Embryonic facial prominence (tissue), 1 donor: ENCODE results near the gene GRXCR2.
"Not testable (repeated sequence)": the region's sequence is repeated elsewhere in the genome, so short reads cannot be mapped to it uniquely, and the experiment has no call there.

Experiments used
- DNase-seq: peaks from one replicate; pipeline ENCODE4 v3.0.0-alpha.2; 2016; ENCODE audit errors: extremely low spot score

GRXCR2 gene, protein sequence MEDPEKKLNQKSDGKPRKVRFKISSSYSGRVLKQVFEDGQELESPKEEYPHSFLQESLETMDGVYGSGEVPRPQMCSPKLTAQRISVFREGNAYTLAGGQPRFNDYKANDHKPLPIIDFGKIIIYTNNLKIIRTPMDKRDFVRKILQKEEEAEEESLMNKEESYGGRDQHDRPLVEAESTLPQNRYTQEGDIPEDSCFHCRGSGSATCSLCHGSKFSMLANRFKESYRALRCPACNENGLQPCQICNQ

GRCh38 chr5:145872914-145873313, at the start of gene GRXCR2:
TSS of gene GRXCR2 (minus strand) at chr5:145873014. CDS start at chr5:145872968, 46 bp downstream.
- DNase-seq: no peak

DNA sequence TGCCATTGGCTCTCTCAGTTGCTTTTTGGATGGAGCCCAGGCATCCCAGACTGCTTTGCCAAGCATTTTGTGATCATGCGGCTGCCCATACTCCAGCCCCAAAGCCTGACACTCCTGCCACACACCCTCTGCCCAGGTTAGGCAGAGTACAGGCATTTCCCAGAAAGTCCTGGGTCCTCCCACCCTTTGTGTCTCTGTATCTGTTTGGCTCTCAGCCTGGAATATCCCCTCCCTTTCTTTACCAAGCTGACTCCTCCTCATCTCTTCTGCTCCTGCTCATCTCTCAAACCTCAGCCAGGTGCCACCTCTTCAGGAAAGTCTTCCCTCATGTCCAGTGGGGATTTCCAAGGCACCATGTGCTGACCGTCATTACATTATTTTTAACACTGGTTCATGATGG, 49.2 kb upstream of the GRXCR2 start:
- DNase-seq: no peak

DNA sequence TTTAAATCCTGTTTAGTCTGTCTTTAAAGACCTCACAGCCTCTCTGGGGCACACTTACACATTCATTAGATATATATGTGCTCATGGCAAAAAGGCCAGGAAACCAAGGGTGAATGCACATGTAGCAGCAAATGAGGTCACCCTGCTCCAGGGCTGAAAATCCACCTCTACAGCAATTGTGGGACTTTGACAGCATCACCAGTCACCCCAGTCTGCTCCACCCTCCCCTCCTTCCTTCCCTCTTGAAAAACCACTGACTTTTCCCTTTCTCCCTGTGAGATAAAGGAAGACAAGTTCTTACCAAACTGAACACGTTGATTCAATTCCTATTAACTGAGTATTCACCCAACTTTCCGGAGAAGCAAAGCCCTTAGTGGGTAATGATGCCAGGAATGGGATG, 48.4 kb upstream of the GRXCR2 start:
- DNase-seq: no peak

- no peak for DNase-seq
Measured at GRCh38 chr5:145920542-145921210, 47.9 kb upstream of the GRXCR2 start.

DNA sequence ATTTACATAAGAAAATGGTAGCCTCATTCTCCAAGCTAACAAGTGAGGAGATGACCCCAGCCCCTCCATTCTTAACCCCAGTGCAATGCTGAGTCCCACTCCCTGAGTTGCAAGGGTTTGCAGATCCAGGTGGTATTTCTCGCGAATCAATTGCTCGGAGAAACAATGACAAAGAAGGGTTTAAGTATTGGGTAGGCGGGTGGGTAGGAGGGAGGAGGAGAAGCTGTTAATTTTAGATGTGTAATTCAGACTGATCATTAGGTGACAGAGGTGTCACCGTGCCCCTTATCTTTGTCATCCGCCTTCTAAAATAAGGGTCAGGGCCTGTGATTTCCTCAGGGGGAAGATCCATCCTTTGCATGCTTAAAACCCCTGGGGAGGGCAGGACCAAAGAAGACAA, 46.6 kb upstream of the GRXCR2 start:
- DNase-seq: no peak

GRCh38 chr5:145918397-145918796, 45.6 kb upstream of the GRXCR2 start:
- DNase-seq: no peak

GRCh38 chr5:145917288-145917687, 44.5 kb upstream of the GRXCR2 start:
- no peak for DNase-seq

- no peak for DNase-seq
Measured at GRCh38 chr5:145915970-145916638, 43.3 kb upstream of the GRXCR2 start.

GRCh38 chr5:145913701-145914100, 40.9 kb upstream of the GRXCR2 start:
- DNase-seq: no peak

DNA sequence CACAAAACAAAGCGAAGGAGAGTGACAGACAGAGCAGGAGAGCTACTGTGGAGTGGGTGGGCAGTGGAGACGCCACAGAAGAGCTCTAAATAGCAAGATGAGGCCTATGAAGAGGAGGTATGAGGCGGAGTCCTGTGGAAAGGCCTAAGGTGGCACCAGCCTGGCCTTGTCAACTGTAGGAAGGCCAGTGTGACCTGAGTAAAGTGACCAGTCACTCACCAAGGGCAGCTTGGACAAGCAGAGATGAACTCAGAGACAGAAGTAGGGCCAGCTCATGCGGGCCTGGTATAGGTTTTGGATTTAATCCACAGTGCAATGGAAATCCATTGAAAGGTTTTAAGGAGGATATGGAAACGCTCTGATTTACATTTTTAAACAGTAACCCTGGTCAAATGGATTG, 39.8 kb upstream of the GRXCR2 start:
- DNase-seq: no peak

- no peak for DNase-seq
Measured at GRCh38 chr5:145912019-145912418, 39.2 kb upstream of the GRXCR2 start.

- no peak for DNase-seq
Measured at GRCh38 chr5:145911164-145911563, 38.4 kb upstream of the GRXCR2 start.

DNA sequence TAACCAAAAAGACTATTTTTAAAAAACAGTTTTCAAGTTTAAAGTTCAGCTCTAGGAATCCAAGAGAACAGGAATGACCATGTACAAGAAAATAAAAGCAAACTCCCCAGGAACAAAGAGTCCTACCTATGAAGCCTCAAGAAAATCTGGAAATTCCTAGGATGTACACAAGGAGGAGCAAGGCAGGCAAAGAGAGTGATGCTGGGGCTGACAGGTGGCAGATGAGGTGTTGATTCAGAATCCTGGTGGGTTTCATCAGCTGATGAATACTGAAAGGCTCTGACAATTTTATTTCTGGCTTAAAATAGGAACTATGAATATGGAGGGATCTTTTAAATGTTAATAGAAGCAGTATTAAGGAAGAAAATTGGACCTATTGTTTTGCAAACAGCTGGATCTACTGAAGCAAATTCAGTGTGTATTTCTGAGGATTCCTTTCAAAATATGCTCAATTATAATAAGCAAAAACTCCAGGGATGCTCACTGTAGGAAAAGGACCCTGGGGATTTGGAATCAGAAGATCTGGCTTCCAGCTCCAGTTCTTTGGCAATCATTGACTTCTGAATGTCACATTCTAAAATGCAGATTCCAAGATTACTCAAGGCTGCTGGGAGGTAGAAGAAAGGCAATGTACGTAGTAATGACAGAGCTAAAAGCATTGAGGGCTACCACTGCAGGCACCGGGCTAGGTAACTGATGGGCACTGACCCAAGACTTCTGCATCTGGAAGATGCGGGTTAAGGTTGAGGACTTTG, 35.6 kb upstream of the GRXCR2 start:
- DNase-seq: no peak

GRCh38 chr5:145906401-145906800, 33.6 kb upstream of the GRXCR2 start:
- DNase-seq: no peak

DNA sequence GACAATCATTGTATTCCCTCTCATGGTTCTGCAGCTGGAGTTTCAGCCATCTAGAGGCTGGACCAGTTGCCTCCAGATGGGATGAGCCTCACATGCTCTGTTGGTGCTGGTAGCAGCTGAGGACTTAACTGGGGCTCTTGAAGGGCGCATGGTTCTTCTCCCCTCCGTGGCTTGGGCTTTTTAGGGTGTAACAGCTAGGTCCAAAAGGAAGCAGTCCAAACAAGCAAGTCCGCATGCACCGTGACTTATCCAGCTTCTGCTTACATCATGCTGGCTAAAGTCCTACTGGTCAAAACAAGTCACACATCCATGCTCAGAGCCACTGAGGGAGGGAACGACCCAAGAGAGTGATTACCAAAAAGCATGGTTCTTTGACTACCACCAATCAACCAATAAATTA, 31.9 kb upstream of the GRXCR2 start:
- no peak for DNase-seq

DNA sequence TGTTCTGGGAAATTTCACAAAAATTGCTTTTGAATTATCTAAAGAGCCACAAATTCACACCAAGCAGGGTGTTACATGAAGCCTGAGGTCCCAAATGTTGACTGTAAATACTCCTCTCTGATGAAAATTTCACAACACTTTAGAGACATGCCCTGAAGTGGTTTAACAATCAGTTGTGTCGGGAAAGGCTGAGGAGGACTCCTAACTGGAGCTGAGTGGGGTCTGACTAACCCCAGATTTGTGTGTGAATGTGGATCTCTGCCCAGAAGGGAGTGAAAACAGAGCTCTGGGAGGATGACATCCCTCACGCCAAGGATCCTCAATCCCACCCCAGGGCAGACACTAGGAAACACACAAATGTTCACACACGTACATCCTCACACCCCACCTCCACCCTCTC, 31.1 kb upstream of the GRXCR2 start:
- DNase-seq: no peak

- no peak for DNase-seq
Measured at GRCh38 chr5:145903113-145903512, 30.3 kb upstream of the GRXCR2 start.

- DNase-seq: no peak
Measured at GRCh38 chr5:145902421-145902820, 29.6 kb upstream of the GRXCR2 start.

GRCh38 chr5:145898171-145898570, 25.4 kb upstream of the GRXCR2 start:
- no peak for DNase-seq

DNA sequence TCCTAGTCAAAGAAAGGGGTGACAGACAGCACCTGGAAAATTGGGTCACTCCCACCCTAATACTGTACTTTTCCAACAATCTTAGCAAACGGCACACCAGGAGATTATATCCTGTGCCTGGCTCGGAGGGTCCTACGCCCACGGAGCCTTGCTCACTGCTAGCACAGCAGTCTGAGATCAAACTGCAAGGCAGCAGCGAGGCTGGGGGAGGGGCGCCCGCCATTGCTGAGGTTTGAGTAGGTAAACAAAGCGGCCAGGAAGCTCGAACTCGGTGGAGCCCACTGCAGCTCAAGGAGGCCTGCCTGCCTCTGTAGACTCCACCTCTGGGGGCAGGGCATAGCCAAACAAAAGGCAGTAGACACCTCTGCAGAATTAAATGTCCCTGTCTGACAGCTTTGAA, 18.6 kb upstream of the GRXCR2 start:
- DNase-seq: not testable (repeated sequence)

- DNase-seq: no peak
Measured at GRCh38 chr5:145889611-145890010, 16.8 kb upstream of the GRXCR2 start.

GRCh38 chr5:145887976-145888574, 15.3 kb upstream of the GRXCR2 start:
- DNase-seq: no peak
